ENCODE measurements around the gene OPN1MW2.
"Not testable (repeated sequence)": the region's sequence is repeated elsewhere in the genome, so short reads cannot be mapped to it uniquely, and the experiment has no call there.

GRCh38 chrX:154225292-154225691 lies 5.7 kb downstream of the OPN1MW2 start:
- TF ChIP-seq ARID4B (CRISPR knock-in tag; IDR thresholded peaks at IDR 0.05; ENCODE audit: borderline replicate concordance); NR2C2 (CRISPR knock-in tag; IDR thresholded peaks at IDR 0.05); JUN (CRISPR knock-in tag; IDR thresholded peaks at IDR 0.05); ZNF317 (CRISPR knock-in tag; IDR thresholded peaks at IDR 0.05; ENCODE audit: borderline replicate concordance, low read depth); ERG (CRISPR knock-in tag; IDR thresholded peaks at IDR 0.05); TCF7 (CRISPR knock-in tag; IDR thresholded peaks at IDR 0.05; ENCODE audit: low read depth); MAX (CRISPR knock-in tag; IDR thresholded peaks at IDR 0.05); ZNF121 (CRISPR knock-in tag; IDR thresholded peaks at IDR 0.05); ATF1 (CRISPR knock-in tag; IDR thresholded peaks at IDR 0.05): not testable (repeated sequence)
- TF ChIP-seq, protein P1, sequence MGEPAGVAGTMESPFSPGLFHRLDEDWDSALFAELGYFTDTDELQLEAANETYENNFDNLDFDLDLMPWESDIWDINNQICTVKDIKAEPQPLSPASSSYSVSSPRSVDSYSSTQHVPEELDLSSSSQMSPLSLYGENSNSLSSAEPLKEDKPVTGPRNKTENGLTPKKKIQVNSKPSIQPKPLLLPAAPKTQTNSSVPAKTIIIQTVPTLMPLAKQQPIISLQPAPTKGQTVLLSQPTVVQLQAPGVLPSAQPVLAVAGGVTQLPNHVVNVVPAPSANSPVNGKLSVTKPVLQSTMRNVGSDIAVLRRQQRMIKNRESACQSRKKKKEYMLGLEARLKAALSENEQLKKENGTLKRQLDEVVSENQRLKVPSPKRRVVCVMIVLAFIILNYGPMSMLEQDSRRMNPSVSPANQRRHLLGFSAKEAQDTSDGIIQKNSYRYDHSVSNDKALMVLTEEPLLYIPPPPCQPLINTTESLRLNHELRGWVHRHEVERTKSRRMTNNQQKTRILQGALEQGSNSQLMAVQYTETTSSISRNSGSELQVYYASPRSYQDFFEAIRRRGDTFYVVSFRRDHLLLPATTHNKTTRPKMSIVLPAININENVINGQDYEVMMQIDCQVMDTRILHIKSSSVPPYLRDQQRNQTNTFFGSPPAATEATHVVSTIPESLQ (CRISPR knock-in tag; IDR thresholded peaks at IDR 0.05) = not testable (repeated sequence)
- TF ChIP-seq, protein P2, sequence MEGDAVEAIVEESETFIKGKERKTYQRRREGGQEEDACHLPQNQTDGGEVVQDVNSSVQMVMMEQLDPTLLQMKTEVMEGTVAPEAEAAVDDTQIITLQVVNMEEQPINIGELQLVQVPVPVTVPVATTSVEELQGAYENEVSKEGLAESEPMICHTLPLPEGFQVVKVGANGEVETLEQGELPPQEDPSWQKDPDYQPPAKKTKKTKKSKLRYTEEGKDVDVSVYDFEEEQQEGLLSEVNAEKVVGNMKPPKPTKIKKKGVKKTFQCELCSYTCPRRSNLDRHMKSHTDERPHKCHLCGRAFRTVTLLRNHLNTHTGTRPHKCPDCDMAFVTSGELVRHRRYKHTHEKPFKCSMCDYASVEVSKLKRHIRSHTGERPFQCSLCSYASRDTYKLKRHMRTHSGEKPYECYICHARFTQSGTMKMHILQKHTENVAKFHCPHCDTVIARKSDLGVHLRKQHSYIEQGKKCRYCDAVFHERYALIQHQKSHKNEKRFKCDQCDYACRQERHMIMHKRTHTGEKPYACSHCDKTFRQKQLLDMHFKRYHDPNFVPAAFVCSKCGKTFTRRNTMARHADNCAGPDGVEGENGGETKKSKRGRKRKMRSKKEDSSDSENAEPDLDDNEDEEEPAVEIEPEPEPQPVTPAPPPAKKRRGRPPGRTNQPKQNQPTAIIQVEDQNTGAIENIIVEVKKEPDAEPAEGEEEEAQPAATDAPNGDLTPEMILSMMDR (IDR thresholded peaks at IDR 0.05) = not testable (repeated sequence)
- TF ChIP-seq, protein P3, sequence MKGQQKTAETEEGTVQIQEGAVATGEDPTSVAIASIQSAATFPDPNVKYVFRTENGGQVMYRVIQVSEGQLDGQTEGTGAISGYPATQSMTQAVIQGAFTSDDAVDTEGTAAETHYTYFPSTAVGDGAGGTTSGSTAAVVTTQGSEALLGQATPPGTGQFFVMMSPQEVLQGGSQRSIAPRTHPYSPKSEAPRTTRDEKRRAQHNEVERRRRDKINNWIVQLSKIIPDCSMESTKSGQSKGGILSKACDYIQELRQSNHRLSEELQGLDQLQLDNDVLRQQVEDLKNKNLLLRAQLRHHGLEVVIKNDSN (CRISPR knock-in tag; IDR thresholded peaks at IDR 0.05) = not testable (repeated sequence)
